ENCODE data around the gene SCN2B. TPM values are rescaled to one million over a fixed set of nuclear protein-coding genes. Genes with fewer than 3 reads are reported as not detected.

SCN2B gene
- total and polyA plus RNA-seq, 2 of the 13 experiments (the other 11 are each of a cell fraction or from before 2014, with no cell fraction given), result 0.01 to 0.02 TPM

- no peak overlapping the region for H2AFZ ChIP-seq (ENCODE audit: low read length)
- H3K27me3 ChIP-seq (ENCODE audit: control insufficient read depth in 1 of 2, insufficient read depth in 2 of 2, low read length in 2 of 2), result peaks cover 0 to 10% of the 10 kb centered on the region in 2 experiments; a peak in 3 of 5 replicates
- H3K4me1 ChIP-seq (ENCODE audit: insufficient read depth, low read length), result no peaks in the 10 kb centered on the region
- no peaks in the 10 kb centered on the region for H3K9me3 ChIP-seq (ENCODE audit: low read length)
- DNase-seq (ENCODE audit: low spot score), result no peak
- ATAC-seq, result no peak
- TF ChIP-seq ZNF432 (CRISPR knock-in tag; IDR thresholded peaks at IDR 0.05; ENCODE audit: borderline replicate concordance), result no peak
- no peak for TF ChIP-seq ZNF225 (CRISPR knock-in tag; IDR thresholded peaks at IDR 0.05)
- no peak for TF ChIP-seq ZMAT5 (CRISPR knock-in tag; IDR thresholded peaks at IDR 0.05; ENCODE audit: borderline replicate concordance, low read depth)
- no peak for TF ChIP-seq KDM4B (CRISPR knock-in tag; IDR thresholded peaks at IDR 0.05)
- TF ChIP-seq AGO1 (IDR thresholded peaks at IDR 0.05; ENCODE audit: low read depth, low read length, poor library complexity, severe bottlenecking), result no peak
- WGBS (ENCODE audit: low lambda C conversion rate), result 55% methylated on average over 8 of the region's 8 CpGs
- no peak overlapping the region for H3K4me3 ChIP-seq (replicated peaks in 1 of 3; ENCODE audit: insufficient read depth in 1 of 3, low read depth in 2 of 3, low read length in 3 of 3)
- H3K36me3 ChIP-seq (replicated peaks in 1 of 2; ENCODE audit: control insufficient read depth in 1 of 2, insufficient read depth in 2 of 2, low read length in 2 of 2), result no peaks in the 10 kb centered on the region
- no peaks in the 10 kb centered on the region for H3K79me2 ChIP-seq (ENCODE audit: insufficient read depth, low read length)
- H3K4me2 ChIP-seq (ENCODE audit: low read depth, low read length), result no peak overlapping the region
- H3K9ac ChIP-seq (ENCODE audit: insufficient read depth, low read depth, low read length), result no peak overlapping the region
- BruUV-seq (replicated peaks), result no TSS peak
- ChIA-PET CTCF (ENCODE audit: low intra/inter-chr PET ratio, low total read pairs) (no interaction called here), POLR2A (no interaction called here)
- in situ Hi-C loops (cut with HindIII; ENCODE audit: extremely low pct_ligation_motif_present, low pct_unique_long_range_greater_than_20kb) (loop anchor here (25.0 kb wide), 1 partner anchor 362 kb away; no protein-coding TSS in a partner anchor), intact Hi-C loops (cut with micrococcal nuclease; ENCODE audit: unreplicated experiment) (no loop called here)
- H3K27ac ChIP-seq (ENCODE audit: extremely low read length, insufficient read depth, low read length), result no peak overlapping the region
- H4K20me1 ChIP-seq (ENCODE audit: insufficient read depth, low read length), result no peaks in the 10 kb centered on the region
- FAIRE-seq, result no peak
Measured at GRCh38 chr11:118124929-118125535, 51.4 kb downstream of the SCN2B start.

- Histone ChIP-seq H3K4me2 (ENCODE audit: low read depth, low read length) (no peak overlapping the region), H4K20me1 (ENCODE audit: insufficient read depth, low read length) (no peaks in the 10 kb centered on the region), H3K79me2 (ENCODE audit: insufficient read depth, low read length) (no peaks in the 10 kb centered on the region), H2AFZ (ENCODE audit: low read length) (no peak overlapping the region), H3K27ac (ENCODE audit: extremely low read length, insufficient read depth, low read length) (no peak overlapping the region), H3K4me1 (ENCODE audit: insufficient read depth, low read length) (no peaks in the 10 kb centered on the region), H3K9me3 (ENCODE audit: low read length) (no peaks in the 10 kb centered on the region), H3K36me3 (replicated peaks in 1 of 2; ENCODE audit: control insufficient read depth in 1 of 2, insufficient read depth in 2 of 2, low read length in 2 of 2) (no peaks in the 10 kb centered on the region), H3K27me3 (ENCODE audit: control insufficient read depth in 1 of 2, insufficient read depth in 2 of 2, low read length in 2 of 2) (peaks cover 0 to 9% of the 10 kb centered on the region in 2 experiments; a peak in 3 of 5 replicates), H3K9ac (ENCODE audit: insufficient read depth, low read depth, low read length) (no peak overlapping the region), H3K4me3 (replicated peaks in 1 of 3; ENCODE audit: insufficient read depth in 1 of 3, low read depth in 2 of 3, low read length in 3 of 3) (no peak overlapping the region)
- DNase-seq (ENCODE audit: low spot score) (no peak), FAIRE-seq (no peak), ATAC-seq (no peak)
- ChIA-PET CTCF (ENCODE audit: low intra/inter-chr PET ratio, low total read pairs) (no interaction called here), POLR2A (no interaction called here)
- intact Hi-C loops (cut with micrococcal nuclease; ENCODE audit: unreplicated experiment), result no loop called here
- TF ChIP-seq STAT5B (CRISPR knock-in tag; IDR thresholded peaks at IDR 0.05) (no peak), NR3C1 (CRISPR knock-in tag; IDR thresholded peaks at IDR 0.05) (no peak), GATAD1 (CRISPR knock-in tag; IDR thresholded peaks at IDR 0.05) (no peak), ZNF713 (CRISPR knock-in tag; IDR thresholded peaks at IDR 0.05) (no peak), ZBTB10 (CRISPR knock-in tag; IDR thresholded peaks at IDR 0.05; ENCODE audit: borderline replicate concordance) (no peak), CREB1 (IDR thresholded peaks at IDR 0.05) (no peak), CREB1 (CRISPR knock-in tag; IDR thresholded peaks at IDR 0.05) (no peak), SOX6 (IDR thresholded peaks at IDR 0.05) (no peak), SOX6 (CRISPR knock-in tag; IDR thresholded peaks at IDR 0.05) (no peak)
- in situ Hi-C loops (cut with HindIII; ENCODE audit: extremely low pct_ligation_motif_present, low pct_unique_long_range_greater_than_20kb), result no loop called here
- WGBS (ENCODE audit: low lambda C conversion rate), result 79% methylated on average over 1 of the region's 1 CpG
- no TSS peak for BruUV-seq (replicated peaks)
Measured at GRCh38 chr11:118120793-118121192, 55.6 kb downstream of the SCN2B start.
